IPS-11a (cell line): Measurements from ENCODE around the gene ARL17A.
"Not testable (repeated sequence)": the region's sequence is repeated elsewhere in the genome, so short reads cannot be mapped to it uniquely, and the experiment has no call there.

Source experiments
- H3K4me3 ChIP-seq: one replicate; pipeline ENCODE4 v1.5.1; 2013; ENCODE audit warnings: low read depth, low read length, control low read depth

The ARL17A gene

DNA sequence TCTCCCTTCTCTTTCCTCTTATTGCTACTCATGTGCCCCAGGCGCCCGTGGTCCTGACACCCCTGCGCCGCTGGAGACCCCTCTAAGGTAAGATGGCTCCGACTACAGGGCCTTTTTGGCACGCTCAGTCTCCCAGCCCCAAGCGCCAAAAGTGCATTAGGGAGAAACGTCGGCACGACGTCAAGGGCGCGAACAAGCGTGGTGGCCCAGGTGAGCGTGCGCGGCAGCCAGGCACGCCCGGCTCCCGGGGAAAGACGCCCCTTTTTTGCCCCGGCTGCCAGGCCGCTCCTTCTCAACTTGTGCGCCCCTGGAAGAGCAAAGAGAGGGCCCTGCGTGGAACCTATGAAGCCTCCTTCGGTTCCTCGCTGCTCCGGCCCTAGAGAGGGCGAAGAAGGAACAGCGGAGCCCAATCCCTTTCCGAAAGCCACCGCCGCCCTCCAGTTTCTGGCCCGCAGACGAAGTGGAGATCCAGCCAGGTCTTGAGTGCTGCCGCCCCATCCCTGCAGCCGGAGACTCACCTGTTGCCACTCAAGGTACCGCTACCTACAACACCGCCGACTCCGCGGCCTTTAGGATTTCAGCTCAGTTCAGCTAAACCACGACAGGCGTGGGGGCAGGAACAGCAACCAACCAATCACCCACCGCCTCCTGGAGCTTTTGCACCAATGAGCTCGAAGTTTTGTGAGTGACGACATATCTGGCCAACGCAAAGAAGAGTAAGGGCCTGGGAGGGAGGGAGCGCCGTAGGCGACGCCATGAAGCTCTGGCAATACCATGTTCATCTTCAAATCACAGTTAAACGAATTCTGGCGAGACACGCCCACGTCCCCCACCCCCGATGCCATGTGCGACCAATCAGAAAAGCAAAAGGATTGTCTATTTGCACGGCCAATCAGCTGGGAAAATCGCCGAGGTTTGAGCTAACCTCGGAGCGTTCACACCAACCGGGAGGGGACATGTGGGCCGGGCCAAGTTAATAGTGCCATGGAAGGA lies at the start of gene ARL17A:
Gene ARL17A (minus strand): TSS at position 609 of the 993 bp plus-strand sequence. CDS start 3,369 bp downstream, outside the sequence.
- H3K4me3 ChIP-seq: not testable (repeated sequence)

- not testable (repeated sequence) for H3K4me3 ChIP-seq
Measured at GRCh38 chr17:46628753-46629436, 49.4 kb upstream of the ARL17A start.

DNA sequence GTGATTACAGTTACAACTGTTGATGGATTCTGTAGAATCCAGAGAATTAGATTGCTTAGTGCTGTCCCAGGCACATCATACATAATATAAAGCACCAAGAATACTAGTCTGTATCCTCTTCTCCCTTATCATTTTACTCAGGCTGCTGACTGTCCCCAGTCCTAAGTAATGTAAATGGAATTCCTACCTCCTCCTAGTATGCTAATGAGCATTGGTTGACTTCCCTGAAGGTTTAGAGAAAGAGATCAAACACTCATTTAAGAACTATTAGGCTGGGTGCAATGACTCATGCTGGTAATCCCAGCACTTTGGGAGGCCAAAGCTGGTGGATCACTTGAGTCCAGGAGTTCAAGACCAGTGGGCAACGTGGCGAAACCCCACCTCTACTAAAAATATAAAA lies 48.0 kb upstream of the ARL17A start:
- not testable (repeated sequence) for H3K4me3 ChIP-seq

DNA sequence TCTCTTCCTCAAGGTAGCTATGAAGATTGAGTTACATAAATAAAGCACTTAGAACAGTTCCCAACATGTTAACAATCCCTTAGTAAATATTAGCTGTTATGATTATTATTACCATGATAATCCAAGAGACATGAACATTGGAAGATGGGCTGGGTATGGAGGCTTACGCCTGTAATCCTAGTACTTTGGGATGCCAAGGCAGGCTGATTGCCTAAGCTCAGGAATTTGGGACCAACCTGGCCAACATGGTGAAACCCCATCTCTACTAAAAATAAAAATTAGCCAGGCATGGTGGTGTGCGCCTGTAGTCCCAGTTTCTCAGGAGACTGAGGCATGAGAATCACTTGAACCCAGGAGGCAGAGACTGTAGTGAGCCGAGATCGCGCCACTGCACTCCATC lies 45.2 kb upstream of the ARL17A start:
- not testable (repeated sequence) for H3K4me3 ChIP-seq

GRCh38 chr17:46623790-46624189 lies 44.3 kb upstream of the ARL17A start:
- not testable (repeated sequence) for H3K4me3 ChIP-seq

DNA sequence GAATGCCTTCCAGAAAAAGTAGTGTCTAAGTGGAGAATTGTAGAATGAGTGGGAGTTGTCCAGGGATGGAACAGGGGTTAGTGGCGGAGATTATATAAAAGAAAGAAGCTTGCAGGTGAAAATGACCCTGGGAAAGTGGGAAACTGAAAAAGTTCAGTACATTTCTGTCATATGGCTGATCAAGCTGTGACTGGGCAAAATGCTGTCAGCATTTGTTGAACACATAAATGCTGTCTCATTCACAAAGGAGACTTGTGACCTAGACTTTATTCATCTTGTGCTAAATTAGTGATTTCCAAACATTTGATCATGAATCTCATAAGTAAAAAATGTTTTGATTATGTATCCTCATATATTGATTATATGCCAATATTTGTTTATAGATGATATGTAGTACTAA lies 39.5 kb upstream of the ARL17A start:
- H3K4me3 ChIP-seq: not testable (repeated sequence)

DNA sequence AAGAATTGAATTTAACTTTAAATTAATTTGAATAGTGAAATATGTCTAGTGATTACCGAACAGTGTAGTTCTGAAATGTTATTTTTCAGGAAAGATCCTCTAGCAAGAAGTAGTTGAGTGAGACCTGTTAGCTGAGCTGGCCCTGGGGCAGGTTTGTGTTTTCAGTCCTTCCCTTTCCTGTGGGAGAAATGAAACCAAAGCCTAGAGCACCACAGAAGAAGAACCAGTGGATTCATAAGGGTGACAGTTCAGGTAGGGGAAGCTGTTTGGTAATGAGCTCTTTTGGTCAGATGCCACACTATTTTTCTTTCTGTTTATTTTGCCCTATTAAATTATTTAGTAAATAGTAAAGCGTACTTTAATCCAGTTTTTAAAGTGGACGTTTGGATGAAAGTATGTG lies 37.6 kb upstream of the ARL17A start:
- not testable (repeated sequence) for H3K4me3 ChIP-seq

GRCh38 chr17:46613876-46614275 lies 34.4 kb upstream of the ARL17A start:
- H3K4me3 ChIP-seq: not testable (repeated sequence)

DNA sequence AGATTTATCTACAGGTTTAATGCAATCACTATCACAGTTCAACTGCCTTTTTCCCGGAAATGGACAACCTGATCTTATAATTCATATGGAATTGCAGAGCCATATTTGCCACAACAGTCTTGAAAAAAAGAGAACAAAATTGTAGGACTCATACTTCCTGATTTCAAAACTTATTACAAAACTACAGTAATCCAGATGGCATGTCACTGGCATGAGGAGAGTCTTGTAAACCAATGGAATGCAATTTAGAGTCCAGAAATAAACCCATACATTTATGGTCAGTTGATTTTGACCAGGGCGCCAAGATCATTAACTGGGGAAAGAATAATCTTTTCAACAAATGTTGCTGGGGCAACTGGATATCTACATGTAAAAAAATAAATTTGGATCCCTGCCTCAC lies 31.8 kb upstream of the ARL17A start:
- H3K4me3 ChIP-seq: not testable (repeated sequence)

DNA sequence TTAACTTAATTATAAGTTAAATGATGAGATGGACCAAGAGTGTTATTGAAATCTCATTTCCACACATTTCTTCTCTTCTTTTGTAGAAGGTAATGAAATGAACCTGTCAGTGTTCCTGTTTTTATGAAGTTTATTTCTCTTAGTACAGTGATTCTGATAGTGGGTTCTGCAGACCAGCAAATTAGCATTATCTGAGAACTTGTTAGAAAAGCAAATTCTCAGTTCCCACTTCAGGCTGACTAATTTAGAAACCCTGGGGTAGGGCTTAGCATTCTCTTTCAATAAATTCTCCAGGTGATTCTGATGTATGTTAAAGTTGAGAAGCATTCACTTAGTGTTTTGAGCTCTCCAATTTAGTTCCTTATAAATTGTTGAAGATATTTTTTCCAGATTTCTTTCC lies 23.6 kb upstream of the ARL17A start:
- H3K4me3 ChIP-seq: not testable (repeated sequence)

- not testable (repeated sequence) for H3K4me3 ChIP-seq
Measured at GRCh38 chr17:46600767-46601166, 21.3 kb upstream of the ARL17A start.

- not testable (repeated sequence) for H3K4me3 ChIP-seq
Measured at GRCh38 chr17:46598344-46598931, 18.9 kb upstream of the ARL17A start.

DNA sequence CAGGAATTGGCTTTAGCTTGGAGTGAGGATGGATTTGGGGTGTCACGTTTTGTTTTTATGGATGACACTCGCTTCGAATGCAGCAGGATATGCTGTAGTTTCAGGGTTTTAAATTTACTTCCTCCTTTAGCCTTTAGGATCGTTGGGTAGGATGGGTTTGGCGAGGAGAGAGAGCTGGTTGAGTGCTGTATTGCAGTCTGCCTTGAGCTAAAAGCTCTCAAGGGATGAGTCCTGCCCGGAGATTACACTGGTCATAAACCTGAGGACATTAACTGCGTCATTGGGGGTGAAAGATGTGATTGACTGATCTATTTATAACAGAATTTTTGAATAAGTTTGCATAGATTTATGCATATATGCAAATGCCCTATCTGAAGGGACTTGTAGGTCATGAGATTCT lies 11.8 kb upstream of the ARL17A start:
- H3K4me3 ChIP-seq: not testable (repeated sequence)

DNA sequence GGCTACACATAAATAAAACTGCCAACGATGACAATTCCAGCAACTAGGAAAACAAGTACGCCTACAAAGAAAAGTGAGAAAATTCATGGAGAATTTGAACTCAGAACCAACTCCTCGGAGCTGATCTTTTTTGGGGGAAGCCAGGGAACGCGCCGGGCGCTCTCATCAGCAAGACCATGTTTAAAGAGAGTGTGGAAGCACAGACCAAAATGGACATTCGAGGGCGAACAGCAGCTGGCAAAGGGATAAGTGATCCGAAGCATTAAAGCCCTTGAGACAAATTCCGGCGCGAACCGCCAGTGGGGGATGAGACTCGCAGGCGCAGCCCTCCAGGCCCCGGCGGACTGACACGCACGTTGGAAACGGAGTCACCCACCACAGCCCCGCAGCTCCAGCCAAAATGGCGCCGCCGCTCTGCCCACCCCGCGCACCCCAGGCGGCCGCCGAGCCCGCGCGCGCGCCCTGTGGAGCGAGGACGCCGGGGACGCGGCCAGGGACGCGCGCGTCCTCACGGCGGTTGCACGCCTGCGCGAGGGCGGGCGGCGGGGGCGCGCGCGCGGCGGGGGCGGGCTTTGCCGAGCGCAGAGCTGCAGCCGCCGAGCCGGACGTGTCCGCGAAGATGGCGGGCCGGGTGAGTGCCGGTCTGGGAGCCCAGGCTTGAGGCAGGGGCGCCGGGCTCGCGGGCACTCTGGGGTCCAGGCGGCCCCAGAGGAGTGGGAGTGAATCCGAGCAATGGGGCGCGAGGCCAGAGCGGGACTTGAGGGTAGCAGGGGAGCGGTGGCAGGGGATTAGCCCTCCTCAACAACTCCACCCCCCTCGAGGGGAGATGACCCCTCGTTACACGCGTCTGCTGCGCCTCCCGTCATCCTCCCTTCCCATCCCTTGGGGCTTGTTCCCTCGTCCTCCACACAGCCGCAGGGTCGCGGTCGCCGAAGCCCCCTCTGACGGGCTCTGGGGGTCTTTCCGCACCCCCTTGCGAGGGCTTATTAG lies 11.0 kb upstream of the ARL17A start, which contains the start of gene NSF:
Gene NSF (plus strand): TSS at position 513 of the 990 bp plus-strand sequence. CDS start 107 bp downstream, at position 620.
- not testable (repeated sequence) for H3K4me3 ChIP-seq

DNA sequence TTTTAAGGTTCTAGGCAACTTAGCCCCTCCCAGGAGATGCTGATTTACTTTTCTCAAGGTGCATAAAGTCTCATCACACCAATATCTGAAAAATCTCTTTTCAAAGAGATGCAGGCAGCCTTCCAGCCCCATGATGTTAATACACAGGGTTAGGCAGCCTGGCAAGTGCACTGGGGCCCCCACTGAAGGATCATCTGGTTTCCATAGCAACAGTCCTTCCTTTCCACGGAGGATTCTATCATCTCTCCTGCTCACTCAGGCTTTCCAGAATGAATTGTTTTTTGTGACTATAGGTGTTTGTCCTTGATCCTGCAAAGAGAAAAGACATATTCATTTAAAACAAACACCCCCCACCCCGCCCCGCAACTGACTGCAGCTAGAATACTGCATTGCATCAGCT lies 6.0 kb upstream of the ARL17A start:
- not testable (repeated sequence) for H3K4me3 ChIP-seq

- H3K4me3 ChIP-seq: not testable (repeated sequence)
Measured at GRCh38 chr17:46580082-46580481, 591 bp upstream of the ARL17A start.

GRCh38 chr17:46571796-46572195 lies 7.7 kb downstream of the ARL17A start:
- not testable (repeated sequence) for H3K4me3 ChIP-seq

DNA sequence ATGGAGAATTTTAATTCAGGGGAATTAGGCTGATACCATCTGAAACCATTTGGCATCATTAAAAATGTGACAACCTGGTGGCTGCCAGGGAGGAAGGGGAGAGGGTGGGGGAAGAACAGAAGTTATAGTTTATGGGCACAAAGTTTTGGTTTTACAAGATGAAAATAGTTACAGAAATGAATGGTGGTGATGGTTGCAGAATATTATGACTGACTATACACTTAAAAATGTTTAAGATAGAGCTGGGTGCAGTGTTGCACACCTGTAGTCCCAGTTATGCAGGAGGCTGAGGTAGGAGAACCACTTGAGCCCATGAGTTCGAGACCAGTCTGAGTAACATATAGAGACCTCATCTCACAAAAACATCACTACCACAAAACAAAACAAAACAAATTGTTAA lies 12.5 kb downstream of the ARL17A start:
- H3K4me3 ChIP-seq: not testable (repeated sequence)

DNA sequence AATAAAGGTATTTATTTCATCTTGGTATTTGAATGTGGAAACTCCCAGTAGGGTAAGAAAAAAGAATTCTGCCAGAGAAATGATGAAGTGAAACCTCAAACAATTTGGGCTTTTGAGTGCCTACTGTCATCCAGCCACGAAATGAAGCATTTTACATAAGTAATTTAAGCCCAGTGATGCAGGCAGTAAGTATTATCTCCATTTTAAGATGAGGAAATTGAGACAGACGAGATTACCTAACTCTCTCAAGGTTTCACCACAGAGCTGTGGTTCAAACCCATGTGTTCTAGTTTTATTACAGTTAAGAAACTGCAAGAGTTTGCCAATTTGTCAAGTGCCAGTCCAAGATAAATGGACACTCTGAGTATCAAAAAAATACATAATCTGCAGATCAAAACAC lies 13.2 kb downstream of the ARL17A start:
- H3K4me3 ChIP-seq: not testable (repeated sequence)

DNA sequence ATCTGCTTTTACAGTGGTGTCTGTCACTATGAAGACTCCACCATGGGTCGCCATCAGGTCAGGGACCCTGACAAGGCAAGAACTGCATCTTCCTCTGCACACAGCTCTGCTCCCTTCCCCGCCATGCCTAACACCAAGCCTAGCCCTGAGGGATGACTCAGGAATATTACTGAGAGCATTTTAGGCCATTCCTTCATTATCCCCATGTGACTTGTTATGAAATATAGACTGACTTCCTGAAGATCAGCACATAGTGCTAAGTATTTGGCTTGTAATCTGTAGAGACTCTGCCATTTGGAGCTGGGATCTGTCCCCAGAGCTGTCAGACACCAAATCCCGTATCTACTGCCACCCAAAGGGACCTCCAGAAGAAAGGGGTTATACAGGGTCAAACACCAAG lies 19.4 kb downstream of the ARL17A start:
- not testable (repeated sequence) for H3K4me3 ChIP-seq
